HCT116 (cell line): ENCODE measurements around the gene TTC27. TPM values are rescaled to one million over a fixed set of nuclear protein-coding genes. Genes with fewer than 3 reads are reported as not detected.

Experiments
- ATAC-seq: fragments of 200-7000 bp; cut with Tn5 transposase; 2 replicates; pipeline ENCODE4 v1.9.1; 2020; ENCODE audit warnings: mild to moderate bottlenecking, moderate library complexity
- BruUV-seq: library from RNA; stranded (reverse); fragments of 400-500 nt; replicated peaks from 2 replicates; lab custom pipeline; 2021; lab: Mats Ljungman, UMichigan
- CTCF ChIA-PET: fragments of 300-600 bp; sonication (Branson Sonifier 250); formaldehyde crosslinking; loops from one replicate; lab custom pipeline; 2021; ENCODE audit warnings: antibody characterized with exemption; lab: Charles Lee
- POLR2A ChIA-PET: fragments of 300-600, 350-600 bp; sonication (Branson Sonifier 250); formaldehyde crosslinking; loops from one replicate; lab custom pipeline; 2021; ENCODE audit warnings: antibody characterized with exemption; lab: Charles Lee
- RAD21 ChIA-PET, 2 experiments: fragments of 300-600 bp; sonication (Branson Sonifier 250); formaldehyde crosslinking; loops; one replicate each; lab custom pipeline; 2023; ENCODE audit warnings: low total read pairs in 2 of 2; ENCODE audit not compliant: uncharacterized antibody in 2 of 2, unreplicated experiment in 2 of 2, low non-redundant PET in 1 of 2; lab: Charles Lee
- DNase-seq: peaks from one replicate; pipeline ENCODE4 v3.0.0-alpha.2; 2010; ENCODE audit warnings: low read depth, low spot score
- H2AFZ ChIP-seq: fragments of 200-600 bp; shearing (Covaris generic), sonication (generic); 2 replicates; pipeline ENCODE4 v1.6.1; 2017; ENCODE audit warnings: low read depth, mixed run types, mixed read lengths, antibody characterized with exemption, low read length; ENCODE audit not compliant: poor library complexity, severe bottlenecking
- H3K27ac ChIP-seq: 2 replicates; pipeline ENCODE4 v1.5.1; 2012; ENCODE audit warnings: low read depth, low read length
- H3K27me3 ChIP-seq: fragments of 200-600 bp; sonication (generic); 2 replicates; pipeline ENCODE4 v1.6.1; 2016; ENCODE audit warnings: mixed run types, low read length, mixed read lengths; ENCODE audit not compliant: insufficient read depth
- H3K36me3 ChIP-seq, 2 experiments: fragments of 200-500 bp in 1 of 2; fragments of 200-600 bp in 1 of 2; sonication (Bioruptor generic) in 1 of 2; sonication (generic) in 1 of 2; 2 replicates each; pipeline versions ENCODE4 v1.5.1 to v1.6.1; 2014 to 2016; ENCODE audit warnings: low read length in 2 of 2, inconsistent platforms in 1 of 2, mixed read lengths in 1 of 2, mixed run types in 1 of 2; ENCODE audit not compliant: insufficient read depth in 2 of 2, control insufficient read depth in 1 of 2
- H3K4me1 ChIP-seq, 2 experiments: fragments of 200-600 bp in 1 of 2; sonication (generic) in 1 of 2; 2 replicates each; pipeline versions ENCODE4 v1.5.1 to v1.6.1; 2012 to 2017; ENCODE audit warnings: low read length in 2 of 2, inconsistent platforms in 1 of 2, mild to moderate bottlenecking in 1 of 2, mixed read lengths in 1 of 2, mixed run types in 1 of 2, moderate library complexity in 1 of 2; ENCODE audit not compliant: insufficient read depth in 2 of 2, control insufficient read depth in 1 of 2
- H3K4me2 ChIP-seq: fragments of 200-600 bp; sonication (generic); 2 replicates; pipeline ENCODE4 v1.6.1; 2017; ENCODE audit warnings: mixed run types, low read length, mixed read lengths
- H3K4me3 ChIP-seq, 2 experiments: fragments of 200-600 bp in 1 of 2; sonication (generic) in 1 of 2; replicated peaks in 1 of 2; 2 replicates each; pipeline ENCODE4 v1.5.1; 2011 to 2016; ENCODE audit warnings: low read length in 2 of 2, control low read depth in 1 of 2, low read depth in 1 of 2, mild to moderate bottlenecking in 1 of 2, mixed read lengths in 1 of 2, mixed run types in 1 of 2
- H3K79me2 ChIP-seq: fragments of 200-600 bp; sonication (generic); 2 replicates; pipeline ENCODE4 v1.6.1; 2017; ENCODE audit warnings: mild to moderate bottlenecking, mixed run types, low read length, moderate library complexity, mixed read lengths; ENCODE audit not compliant: insufficient read depth
- H3K9ac ChIP-seq: fragments of 200-600 bp; sonication (generic); 2 replicates; pipeline ENCODE4 v1.6.1; 2016; ENCODE audit warnings: low read length, mixed read lengths
- H3K9me2 ChIP-seq: fragments of 200-600 bp; sonication (generic), shearing (Covaris generic); 2 replicates; pipeline ENCODE4 v1.6.1; 2017; ENCODE audit warnings: mixed run types, mild to moderate bottlenecking, moderate library complexity; ENCODE audit not compliant: insufficient read depth
- H3K9me3 ChIP-seq, 2 experiments: fragments of 200-500 bp in 1 of 2; fragments of 200-600 bp in 1 of 2; sonication (Bioruptor generic) in 1 of 2; sonication (generic) in 1 of 2; 2 replicates each; pipeline ENCODE4 v1.6.1; 2014 to 2017; ENCODE audit warnings: low read length in 2 of 2, mixed read lengths in 2 of 2, inconsistent platforms in 1 of 2, low read depth in 1 of 2, mild to moderate bottlenecking in 1 of 2, mixed run types in 1 of 2, moderate library complexity in 1 of 2; ENCODE audit not compliant: control insufficient read depth in 1 of 2, insufficient read depth in 1 of 2
- H4K20me1 ChIP-seq: fragments of 200-600 bp; sonication (generic), shearing (Covaris generic); 2 replicates; pipeline ENCODE4 v1.6.1; 2017; ENCODE audit warnings: mixed run types, mild to moderate bottlenecking, moderate library complexity; ENCODE audit not compliant: insufficient read depth
- CBX3 ChIP-seq: IDR thresholded peaks from 2 replicates; pipeline ENCODE4 v1.6.1; 2012; ENCODE audit warnings: low read depth
- CEBPB ChIP-seq: IDR thresholded peaks from 2 replicates; pipeline ENCODE4 v1.6.1; 2012; ENCODE audit warnings: low read depth
- EZH2 ChIP-seq: fragments of 200-600 bp; sonication (generic); IDR thresholded peaks from 2 replicates; pipeline ENCODE4 v1.6.1; 2017; ENCODE audit warnings: antibody characterized with exemption, mixed run types
- EZH2phosphoT487 ChIP-seq: fragments of 200-600 bp; IDR thresholded peaks from 2 replicates; pipeline ENCODE4 v1.6.1; 2018; ENCODE audit warnings: antibody characterized with exemption, borderline replicate concordance
- FOSL1 ChIP-seq: IDR thresholded peaks from 2 replicates; pipeline ENCODE4 v1.6.1; 2012; ENCODE audit warnings: low read depth
- JUND ChIP-seq: IDR thresholded peaks from 2 replicates; pipeline ENCODE4 v1.6.1; 2012
- POLR2AphosphoS5 ChIP-seq: IDR thresholded peaks from 2 replicates; pipeline ENCODE4 v1.6.1; 2011; ENCODE audit warnings: mild to moderate bottlenecking, low read depth, low read length, moderate library complexity
- REST ChIP-seq: IDR thresholded peaks from 2 replicates; pipeline ENCODE4 v1.6.1; 2012; ENCODE audit warnings: low read depth
- SIN3A ChIP-seq: IDR thresholded peaks from 2 replicates; pipeline ENCODE4 v1.6.1; 2012; ENCODE audit warnings: low read depth
- SP1 ChIP-seq: IDR thresholded peaks from 2 replicates; pipeline ENCODE4 v1.6.1; 2012; ENCODE audit warnings: low read depth
- SRF ChIP-seq: IDR thresholded peaks from 2 replicates; pipeline ENCODE4 v1.6.1; 2012; ENCODE audit warnings: low read depth
- intact Hi-C: fragments of 100-400 bp; cut with micrococcal nuclease; formaldehyde crosslinking; loops from 2 replicates; pipeline ENCODE4 v1.10.0; 2022
- total RNA-seq: library from RNA; stranded (reverse); gene quantifications from one replicate; pipeline ENCODE4 v1.2.1, GENCODE V29; 2021; ENCODE audit not compliant: unreplicated experiment
- TF ChIP-seq, protein P1 (sequence below): IDR thresholded peaks from 2 replicates; pipeline ENCODE4 v1.6.1; 2012
- TF ChIP-seq, protein P2 (sequence below): IDR thresholded peaks from 2 replicates; pipeline ENCODE4 v1.6.1; 2012

The TTC27 gene
- total RNA-seq, 1 experiment from 2014 or later: 24.4 TPM

- peak; percentile 43 for DNase-seq
- Histone ChIP-seq H3K9ac (no peak overlapping the region), H3K27ac (no peak overlapping the region), H3K4me3 (no peak overlapping the region), H3K27me3 (no peaks in the 10 kb centered on the region), H4K20me1 (no peaks in the 10 kb centered on the region), H3K4me1 (no peaks in the 10 kb centered on the region), H3K9me2 (no peaks in the 10 kb centered on the region), H3K79me2 (no peaks in the 10 kb centered on the region), H3K4me2 (no peak overlapping the region), H2AFZ (no peak overlapping the region), H3K9me3 (no peaks in the 10 kb centered on the region), H3K36me3 (no peaks in the 10 kb centered on the region)
- no peak for ATAC-seq
- intact Hi-C loops: no loop called here
- no TSS peak for BruUV-seq
- POLR2A ChIA-PET: no interaction called here
- no peak for TF ChIP-seq REST
- 0 out of 2 replicates have a peak, but pooled peaks have one; percentile 50 for TF ChIP-seq CBX3
- TF ChIP-seq EZH2: no peak
- TF ChIP-seq SRF: no peak
- TF ChIP-seq, protein P1, sequence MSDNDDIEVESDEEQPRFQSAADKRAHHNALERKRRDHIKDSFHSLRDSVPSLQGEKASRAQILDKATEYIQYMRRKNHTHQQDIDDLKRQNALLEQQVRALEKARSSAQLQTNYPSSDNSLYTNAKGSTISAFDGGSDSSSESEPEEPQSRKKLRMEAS: 0 out of 2 replicates have a peak, but pooled peaks have one; percentile 36
- TF ChIP-seq CEBPB: peak; percentile 95
- TF ChIP-seq EZH2phosphoT487: no peak
- peak; percentile 64 for TF ChIP-seq JUND
- TF ChIP-seq POLR2AphosphoS5: 0 out of 2 replicates have a peak, but pooled peaks have one; percentile 16
- TF ChIP-seq, protein P2, sequence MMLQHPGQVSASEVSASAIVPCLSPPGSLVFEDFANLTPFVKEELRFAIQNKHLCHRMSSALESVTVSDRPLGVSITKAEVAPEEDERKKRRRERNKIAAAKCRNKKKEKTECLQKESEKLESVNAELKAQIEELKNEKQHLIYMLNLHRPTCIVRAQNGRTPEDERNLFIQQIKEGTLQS: no peak
- TF ChIP-seq SIN3A: no peak
- peak; percentile 68; the same call in 1 of the 2 replicates for TF ChIP-seq SP1
- TF ChIP-seq FOSL1: peak; percentile 75
- CTCF ChIA-PET: no interaction called here
- RAD21 ChIA-PET: no interaction called here
Measured at GRCh38 chr2:32865399-32866068, 237.7 kb downstream of the TTC27 start.
